HL-60 (cell line): ENCODE data around the gene MTSS2.

ENCODE experiments used
- CTCF ChIP-seq: IDR thresholded peaks from one replicate; pipeline ENCODE4 v1.5.1; 2011; ENCODE audit warnings: low read length, control low read depth, inconsistent platforms; ENCODE audit not compliant: insufficient read depth
- GABPA ChIP-seq: IDR thresholded peaks from 2 replicates; pipeline ENCODE4 v1.6.1; 2012; ENCODE audit warnings: low read depth
- POLR2AphosphoS5 ChIP-seq: IDR thresholded peaks from 2 replicates; pipeline ENCODE4 v1.6.1; 2012; ENCODE audit warnings: low read depth
- REST ChIP-seq: IDR thresholded peaks from 2 replicates; pipeline ENCODE4 v1.6.1; 2012; ENCODE audit warnings: low read depth; ENCODE audit not compliant: insufficient replicate concordance
- SPI1 ChIP-seq: IDR thresholded peaks from 2 replicates; pipeline ENCODE4 v1.6.1; 2012; ENCODE audit warnings: low read depth, mild to moderate bottlenecking, borderline replicate concordance

- no peak for TF ChIP-seq POLR2AphosphoS5
- TF ChIP-seq CTCF = no peak
- no peak for TF ChIP-seq GABPA
- no peak for TF ChIP-seq REST
- TF ChIP-seq SPI1 = no peak
These were observed 41.1 kb upstream of the MTSS2 start for GRCh38 chr16:70726892-70727361.
